Testis (tissue), 2 donors: ENCODE data around the gene ICAM2.

ENCODE experiments used
- CTCF ChIP-seq, 3 experiments: fragments of 450-650 bp in 2 of 3; fragments of 200-600 bp in 1 of 3; sonication (generic) in 1 of 3; IDR thresholded peaks; one replicate each; pipeline ENCODE4 v1.5.1; 2016 to 2019; ENCODE audit warnings: antibody characterized with exemption in 3 of 3, mild to moderate bottlenecking in 2 of 3, moderate library complexity in 1 of 3
- POLR2A ChIP-seq: fragments of 450-650 bp; IDR thresholded peaks from one replicate; pipeline ENCODE4 v1.6.1; 2017; ENCODE audit warnings: antibody characterized with exemption, mild to moderate bottlenecking, moderate library complexity

DNA sequence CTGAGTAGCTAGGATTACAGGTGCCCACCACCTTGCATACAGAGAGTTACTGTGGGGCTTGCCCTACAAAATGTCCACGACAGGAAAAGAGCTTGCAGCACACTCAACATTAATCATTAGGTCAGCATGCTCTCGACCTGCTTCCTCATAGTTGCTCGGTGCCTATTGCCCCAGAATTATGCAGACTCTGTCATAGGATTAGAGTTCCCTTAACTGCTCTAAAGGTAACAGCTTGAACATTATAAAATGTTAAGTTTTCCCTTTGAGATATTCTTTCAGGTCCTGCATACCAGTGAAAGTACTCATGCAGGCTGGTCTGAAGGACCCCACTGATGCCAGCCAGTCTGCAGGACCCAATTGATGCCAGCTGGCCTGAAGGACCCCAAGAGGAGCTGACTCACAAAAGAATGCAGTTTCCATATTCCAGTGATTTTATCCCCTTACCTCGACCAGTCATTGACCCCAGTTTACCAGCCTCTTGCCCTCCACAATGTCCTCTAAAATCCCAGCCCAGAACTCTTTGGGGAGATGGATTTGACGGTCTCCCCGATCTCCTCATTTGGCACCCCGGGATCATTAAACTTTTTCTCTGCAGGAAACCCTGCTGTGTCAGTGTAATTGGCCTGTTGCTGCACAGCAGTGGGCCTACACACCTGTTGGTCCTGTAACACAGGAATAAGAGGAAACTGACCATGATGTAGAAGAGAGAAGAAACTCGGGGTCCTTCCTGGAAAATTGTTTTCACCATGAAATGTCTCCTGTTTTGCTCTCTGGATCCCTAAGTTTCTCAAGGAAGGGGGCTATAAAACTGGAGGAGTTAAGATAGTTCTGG is 10.6 kb downstream of the ICAM2 start:
- TF ChIP-seq POLR2A (no peak), CTCF (IDR thresholded peaks at IDR 0.05) (no peak)
